Putamen (tissue), 1 donor: Measurements from ENCODE around the gene G6PC1.
"Not testable (repeated sequence)": the region's sequence is repeated elsewhere in the genome, so short reads cannot be mapped to it uniquely, and the experiment has no call there.

ENCODE experiments used
- DNase-seq: peaks from one replicate; pipeline ENCODE4 v3.0.0-alpha.2; 2016; ENCODE audit warnings: low spot score

G6PC1 gene

GRCh38 chr17:42901535-42902229 is 1.1 kb downstream of the G6PC1 start:
- no peak for DNase-seq

GRCh38 chr17:42904110-42904469 is 3.5 kb downstream of the G6PC1 start:
- no peak for DNase-seq

GRCh38 chr17:42906772-42907446 is 6.3 kb downstream of the G6PC1 start:
- DNase-seq = no peak

GRCh38 chr17:42908872-42909700 is 8.5 kb downstream of the G6PC1 start:
- no peak for DNase-seq

GRCh38 chr17:42913522-42913921 is 12.9 kb downstream of the G6PC1 start:
- no peak for DNase-seq

GRCh38 chr17:42913981-42914617 is 13.5 kb downstream of the G6PC1 start:
- DNase-seq = no peak

GRCh38 chr17:42915288-42915687 is 14.7 kb downstream of the G6PC1 start:
- DNase-seq = not testable (repeated sequence)

- DNase-seq = not testable (repeated sequence)
Observed at GRCh38 chr17:42916388-42917235, 16.0 kb downstream of the G6PC1 start.

GRCh38 chr17:42917236-42917603 is 16.6 kb downstream of the G6PC1 start:
- DNase-seq = no peak

- no peak for DNase-seq
Observed at GRCh38 chr17:42918902-42919521, 18.4 kb downstream of the G6PC1 start.

- not testable (repeated sequence) for DNase-seq
Observed at GRCh38 chr17:42919522-42920077, 19.0 kb downstream of the G6PC1 start.

GRCh38 chr17:42920106-42920900 is 19.7 kb downstream of the G6PC1 start:
- DNase-seq = no peak

- no peak for DNase-seq
Observed at GRCh38 chr17:42920922-42921321, 20.3 kb downstream of the G6PC1 start.

GRCh38 chr17:42922294-42922693 is 21.7 kb downstream of the G6PC1 start:
- DNase-seq = no peak

GRCh38 chr17:42923472-42923871 is 22.9 kb downstream of the G6PC1 start:
- not testable (repeated sequence) for DNase-seq

- DNase-seq = no peak
Observed at GRCh38 chr17:42924891-42925290, 24.3 kb downstream of the G6PC1 start.

- no peak for DNase-seq
Observed at GRCh38 chr17:42928714-42929496, 28.3 kb downstream of the G6PC1 start.

- DNase-seq = no peak
Observed at GRCh38 chr17:42929497-42929844, 28.9 kb downstream of the G6PC1 start.
